Gastroesophageal sphincter (tissue), 4 donors: ENCODE results near the gene SPACA7. TPM values are rescaled to one million over a fixed set of nuclear protein-coding genes. Genes with fewer than 3 reads are reported as not detected.

Source experiments
- ATAC-seq: fragments of 150-250 bp; one replicate; pipeline ENCODE4 v1.9.1; 2016; ENCODE audit warnings: mild to moderate bottlenecking, moderate library complexity
- H3K27ac ChIP-seq, 4 donors: fragments of 200-600 bp; sonication (generic) in 3 of 4; 1 replicate in 3 of 4; 2 replicates in 1 of 4; pipeline ENCODE4 v1.5.1; 2016 to 2019
- H3K27me3 ChIP-seq: fragments of 200-600 bp; sonication (generic); one replicate; pipeline ENCODE4 v1.5.1; 2019
- H3K36me3 ChIP-seq, 2 donors: fragments of 200-600 bp; sonication (generic); one replicate each; pipeline ENCODE4 v1.5.1; 2019; ENCODE audit warnings: control low read depth in 1 of 2
- H3K4me1 ChIP-seq, 3 donors: fragments of 200-600 bp; sonication (generic); 1 replicate in 2 of 3; 2 replicates in 1 of 3; pipeline ENCODE4 v1.5.1; 2016 to 2019; ENCODE audit warnings: control low read depth in 2 of 3
- H3K4me3 ChIP-seq, 2 donors: fragments of 200-600 bp; sonication (generic); one replicate each; pipeline ENCODE4 v1.5.1; 2019; ENCODE audit warnings: mild to moderate bottlenecking in 1 of 2, moderate library complexity in 1 of 2
- H3K9me3 ChIP-seq, 3 donors: fragments of 200-600 bp; sonication (generic); one replicate each; pipeline ENCODE4 v1.5.1; 2017 to 2019; ENCODE audit warnings: control low read depth in 2 of 3
- CTCF ChIP-seq, 4 experiments: fragments of 200-600 bp in 2 of 4; fragments of 450-650 bp in 2 of 4; sonication (generic) in 1 of 4; IDR thresholded peaks; one replicate each; pipeline ENCODE4 v1.5.1; 2017 to 2019; ENCODE audit warnings: antibody characterized with exemption in 4 of 4, mild to moderate bottlenecking in 2 of 4, moderate library complexity in 2 of 4
- EP300 ChIP-seq: sonication (generic); formaldehyde crosslinking; IDR thresholded peaks from one replicate; pipeline ENCODE4 v1.6.1; 2017; ENCODE audit warnings: antibody characterized with exemption, mild to moderate bottlenecking
- POLR2A ChIP-seq, 2 donors: fragments of 450-650 bp; IDR thresholded peaks; one replicate each; pipeline ENCODE4 v1.6.1; 2017; ENCODE audit warnings: antibody characterized with exemption in 2 of 2, mild to moderate bottlenecking in 2 of 2, moderate library complexity in 1 of 2
- POLR2AphosphoS5 ChIP-seq: sonication (generic); formaldehyde crosslinking; IDR thresholded peaks from one replicate; pipeline ENCODE4 v1.6.1; 2017; ENCODE audit warnings: antibody characterized with exemption
- WGBS, 2 donors: methylation state at CpG; one replicate each; pipeline ENCODE4 v1.1.5; 2018; ENCODE audit warnings: low coverage in 1 of 2; 5-methylcytosine and 5-hydroxymethylcytosine counted together
- total RNA-seq, 4 donors: library from RNA; depleted of rRNA; stranded (reverse); fragments of >200 nt; gene quantifications; one replicate each; pipeline ENCODE4 v1.1.0, GENCODE V29; 2016

The SPACA7 gene
- total RNA-seq, 4 donors from 2014 or later: not detected

GRCh38 chr13:112473818-112474217 is 97.7 kb downstream of the SPACA7 start:
- Histone ChIP-seq H3K9me3 (peaks cover 0 to 11% (median 0%) of the 10 kb centered on the region in 3 donors), H3K4me3 (no peak overlapping the region), H3K36me3 (no peaks in the 10 kb centered on the region), H3K4me1 (no peaks in the 10 kb centered on the region), H3K27me3 (no peaks in the 10 kb centered on the region), H3K27ac (no peak overlapping the region)
- TF ChIP-seq EP300: no peak
- TF ChIP-seq POLR2AphosphoS5: no peak
- no peak for TF ChIP-seq POLR2A (IDR thresholded peaks at IDR 0.05)
- TF ChIP-seq CTCF (IDR thresholded peaks at IDR 0.05): no peak
- no peak for ATAC-seq
- WGBS, 2 donors: 85 to 100% methylated on average over 3 to 5 of the region's 5 CpGs

GRCh38 chr13:112474869-112475268 is 98.7 kb downstream of the SPACA7 start:
- no peaks in the 10 kb centered on the region for H3K27me3 ChIP-seq
- WGBS, 2 donors: 73 to 79% methylated on average over 7 to 8 of the region's 8 CpGs
- H3K27ac ChIP-seq: no peak overlapping the region
- H3K4me3 ChIP-seq: no peak overlapping the region
- peaks cover 0 to 17% (median 0%) of the 10 kb centered on the region in 3 donors for H3K9me3 ChIP-seq
- no peak for ATAC-seq
- no peaks in the 10 kb centered on the region for H3K36me3 ChIP-seq
- TF ChIP-seq POLR2A (IDR thresholded peaks at IDR 0.05): no peak
- no peak for TF ChIP-seq POLR2AphosphoS5
- no peak for TF ChIP-seq EP300
- no peak for TF ChIP-seq CTCF (IDR thresholded peaks at IDR 0.05)
- no peaks in the 10 kb centered on the region for H3K4me1 ChIP-seq

GRCh38 chr13:112475889-112476288 is 99.7 kb downstream of the SPACA7 start:
- no peaks in the 10 kb centered on the region for H3K27me3 ChIP-seq
- WGBS, 2 donors: 67 to 100% methylated on average over 1 of the region's 1 CpG
- no peak overlapping the region for H3K27ac ChIP-seq
- H3K9me3 ChIP-seq: peaks cover 0 to 19% (median 0%) of the 10 kb centered on the region in 3 donors
- TF ChIP-seq CTCF (IDR thresholded peaks at IDR 0.05) (no peak), POLR2A (IDR thresholded peaks at IDR 0.05) (no peak), POLR2AphosphoS5 (no peak), EP300 (no peak)
- no peak for ATAC-seq
- H3K4me1 ChIP-seq: no peaks in the 10 kb centered on the region
- no peak overlapping the region for H3K4me3 ChIP-seq
- H3K36me3 ChIP-seq: no peaks in the 10 kb centered on the region

GRCh38 chr13:112477070-112477619 is 101.0 kb downstream of the SPACA7 start:
- H3K9me3 ChIP-seq: peaks cover 0 to 25% (median 0%) of the 10 kb centered on the region in 3 donors
- no peak for TF ChIP-seq EP300
- no peak for TF ChIP-seq POLR2AphosphoS5
- no peak for TF ChIP-seq CTCF (IDR thresholded peaks at IDR 0.05)
- TF ChIP-seq POLR2A (IDR thresholded peaks at IDR 0.05): no peak
- no peak overlapping the region for H3K4me3 ChIP-seq
- H3K27me3 ChIP-seq: no peaks in the 10 kb centered on the region
- no peaks in the 10 kb centered on the region for H3K36me3 ChIP-seq
- no peak overlapping the region for H3K27ac ChIP-seq
- WGBS, 2 donors: 78 to 79% methylated on average over 4 to 8 of the region's 9 CpGs
- H3K4me1 ChIP-seq: no peaks in the 10 kb centered on the region
- no peak for ATAC-seq

GRCh38 chr13:112479389-112479788 is 103.2 kb downstream of the SPACA7 start:
- no peak for ATAC-seq
- Histone ChIP-seq H3K9me3 (peaks cover 0 to 33% (median 0%) of the 10 kb centered on the region in 3 donors), H3K4me3 (no peak overlapping the region), H3K36me3 (peaks cover 0 to 15% of the 10 kb centered on the region in 2 donors), H3K4me1 (no peaks in the 10 kb centered on the region), H3K27ac (no peak overlapping the region), H3K27me3 (no peaks in the 10 kb centered on the region)
- TF ChIP-seq POLR2A (IDR thresholded peaks at IDR 0.05) (no peak), POLR2AphosphoS5 (no peak), CTCF (IDR thresholded peaks at IDR 0.05) (no peak), EP300 (no peak)
- WGBS, 2 donors: 84 to 90% methylated on average over 7 of the region's 7 CpGs
